ENCODE data around the gene GPRC5B.

- no peak for TF ChIP-seq CTCF (conservative IDR thresholded peaks at IDR 0.05; ENCODE audit: low read length)
- no peak for TF ChIP-seq EZH2phosphoT487 (IDR thresholded peaks at IDR 0.05; ENCODE audit: borderline replicate concordance)
Observed at GRCh38 chr16:19846436-19846835, 38.2 kb downstream of the GPRC5B start.
